ENCODE measurements around the gene E2F3.

DNA sequence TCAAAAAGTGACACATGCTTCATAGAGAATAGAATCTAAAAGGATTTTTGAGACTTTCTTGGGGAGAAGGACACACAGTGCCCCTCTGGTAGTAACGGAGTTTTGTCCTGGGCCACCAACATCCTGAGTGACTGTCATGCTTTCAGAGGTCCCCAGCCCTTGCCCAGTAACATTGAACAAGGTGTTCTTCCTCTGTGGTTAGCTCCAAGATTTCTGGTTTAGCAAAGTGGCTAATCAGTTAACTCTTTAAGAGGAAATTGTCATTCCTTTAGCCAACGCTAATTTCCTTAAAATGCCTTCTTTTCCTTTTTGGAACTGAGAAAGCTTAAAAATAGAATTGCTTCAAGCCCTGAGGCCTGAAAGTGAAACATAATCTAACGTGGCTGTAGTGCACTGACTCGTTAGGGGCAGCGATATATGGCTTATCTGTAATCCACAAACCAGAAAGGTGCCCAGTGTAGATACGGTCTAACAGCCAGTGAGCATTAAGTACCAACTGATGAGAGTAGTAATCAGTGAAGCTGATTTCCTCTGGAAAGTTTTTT, 7.8 kb downstream of the E2F3 start:
- TF ChIP-seq, protein P1, sequence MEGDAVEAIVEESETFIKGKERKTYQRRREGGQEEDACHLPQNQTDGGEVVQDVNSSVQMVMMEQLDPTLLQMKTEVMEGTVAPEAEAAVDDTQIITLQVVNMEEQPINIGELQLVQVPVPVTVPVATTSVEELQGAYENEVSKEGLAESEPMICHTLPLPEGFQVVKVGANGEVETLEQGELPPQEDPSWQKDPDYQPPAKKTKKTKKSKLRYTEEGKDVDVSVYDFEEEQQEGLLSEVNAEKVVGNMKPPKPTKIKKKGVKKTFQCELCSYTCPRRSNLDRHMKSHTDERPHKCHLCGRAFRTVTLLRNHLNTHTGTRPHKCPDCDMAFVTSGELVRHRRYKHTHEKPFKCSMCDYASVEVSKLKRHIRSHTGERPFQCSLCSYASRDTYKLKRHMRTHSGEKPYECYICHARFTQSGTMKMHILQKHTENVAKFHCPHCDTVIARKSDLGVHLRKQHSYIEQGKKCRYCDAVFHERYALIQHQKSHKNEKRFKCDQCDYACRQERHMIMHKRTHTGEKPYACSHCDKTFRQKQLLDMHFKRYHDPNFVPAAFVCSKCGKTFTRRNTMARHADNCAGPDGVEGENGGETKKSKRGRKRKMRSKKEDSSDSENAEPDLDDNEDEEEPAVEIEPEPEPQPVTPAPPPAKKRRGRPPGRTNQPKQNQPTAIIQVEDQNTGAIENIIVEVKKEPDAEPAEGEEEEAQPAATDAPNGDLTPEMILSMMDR (IDR thresholded peaks at IDR 0.05; ENCODE audit: insufficient read depth, low read depth, low read length): no peak
- no peak for TF ChIP-seq EZH2 (IDR thresholded peaks at IDR 0.05; ENCODE audit: insufficient read depth, low read length)

Measured in astrocyte (in vitro differentiated cells and primary cell).